ENCODE results near the gene PSMA8. TPM values are rescaled to one million over a fixed set of nuclear protein-coding genes. Genes with fewer than 3 reads are reported as not detected.
A peak's percentile ranks its signal among the peaks of the same experiment; 100 is the strongest.
"Not testable (repeated sequence)": the region's sequence is repeated elsewhere in the genome, so short reads cannot be mapped to it uniquely, and the experiment has no call there.

Gene PSMA8
- total RNA-seq, 2 experiments from 2014 or later = 1.4 to 2.0 TPM

DNA sequence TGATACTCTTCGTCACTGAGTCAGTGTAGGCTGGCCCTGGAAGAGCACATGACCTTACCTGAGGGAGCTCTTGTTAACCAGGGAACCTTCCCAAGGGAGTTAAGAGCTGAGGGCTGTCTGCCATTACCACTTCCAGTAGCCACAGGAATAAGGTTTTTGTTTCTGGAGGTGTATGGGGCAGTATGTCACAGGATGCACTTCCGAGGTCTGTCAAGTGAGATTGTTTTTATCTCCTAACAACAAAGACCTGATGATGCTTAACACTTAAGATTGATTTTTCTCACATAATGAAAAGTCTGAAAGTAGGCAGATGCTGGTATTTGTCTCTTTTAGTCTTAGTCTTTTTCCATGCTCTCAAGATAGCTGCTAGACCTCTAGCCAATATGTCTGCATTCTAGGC, 41.8 kb downstream of the PSMA8 start:
- Mint-ChIP-seq H3K9me3 (ENCODE audit: low read depth) (no peaks in the 10 kb centered on the region), H3K27ac (no peak overlapping the region), H3K36me3 (ENCODE audit: low read depth) (no peaks in the 10 kb centered on the region), H3K27me3 (no peaks in the 10 kb centered on the region), H3K4me1 (peaks cover 13% of the 10 kb centered on the region), H3K4me3 (no peak overlapping the region)
- CTCF ChIA-PET = interaction anchor here (0.6 to 1.5 kb wide), 4 partner anchors 11 to 402 kb away, joined by 3 to 5 read pairs (median 3); no protein-coding TSS in a partner anchor
- ATAC-seq (no peak), DNase-seq (no peak)
- POLR2A ChIA-PET = no interaction called here
- intact Hi-C loops (cut with DNase I, micrococcal nuclease) = no loop called here

DNA sequence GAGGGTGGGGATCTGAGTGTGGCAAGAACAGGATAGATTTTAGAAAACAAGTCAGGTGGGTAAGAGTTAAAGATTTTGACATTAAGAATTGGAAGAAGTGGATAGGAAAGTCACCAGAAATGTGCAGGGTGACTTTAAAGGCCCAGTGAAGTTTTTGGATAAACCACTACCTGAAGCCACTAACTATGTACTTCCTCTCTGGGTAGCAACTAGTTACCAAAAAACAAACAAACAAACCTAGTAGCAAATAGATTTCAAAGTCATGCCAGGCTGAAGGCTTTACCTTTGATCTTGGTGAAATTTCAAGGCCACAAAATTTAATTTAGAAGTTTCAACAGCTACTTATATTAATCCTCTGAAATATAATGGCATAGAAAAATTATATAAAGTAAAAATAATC, 42.5 kb downstream of the PSMA8 start:
- no peaks in the 10 kb centered on the region for H3K27me3 Mint-ChIP-seq
- no peak for DNase-seq
- CTCF ChIA-PET = interaction anchor here (0.6 to 1.5 kb wide), 2 partner anchors 10 to 401 kb away, joined by 3 to 5 read pairs; no protein-coding TSS in a partner anchor
- H3K27ac Mint-ChIP-seq = no peak overlapping the region
- no peaks in the 10 kb centered on the region for H3K9me3 Mint-ChIP-seq (ENCODE audit: low read depth)
- peaks cover 13% of the 10 kb centered on the region for H3K4me1 Mint-ChIP-seq
- H3K4me3 Mint-ChIP-seq = no peak overlapping the region
- POLR2A ChIA-PET = no interaction called here
- no peaks in the 10 kb centered on the region for H3K36me3 Mint-ChIP-seq (ENCODE audit: low read depth)
- ATAC-seq = no peak
- intact Hi-C loops (cut with DNase I, micrococcal nuclease) = no loop called here

DNA sequence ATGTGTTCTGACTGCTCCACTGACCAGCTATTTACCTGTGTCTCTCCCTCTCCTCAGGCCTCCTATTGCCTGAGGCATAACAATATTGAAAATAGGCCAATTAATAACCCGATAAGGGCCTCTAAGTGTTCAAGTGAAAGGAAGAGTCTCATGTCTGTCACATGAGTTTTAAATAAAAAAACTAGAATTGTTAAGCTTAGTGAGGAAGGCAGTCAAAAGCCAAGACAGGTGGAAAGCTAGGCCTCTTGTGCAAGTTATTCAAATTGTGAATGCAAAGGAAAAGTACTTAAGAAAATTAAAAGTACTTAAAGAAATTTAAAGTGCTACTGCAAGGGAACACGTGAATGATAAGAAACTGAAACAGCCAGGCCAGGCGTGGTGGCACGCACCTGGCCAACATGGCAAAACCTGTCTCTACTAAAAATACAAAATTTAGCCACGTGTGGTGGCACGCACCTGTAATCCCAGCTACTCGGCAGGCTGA, 47.7 kb downstream of the PSMA8 start:
- H3K36me3 Mint-ChIP-seq (ENCODE audit: low read depth) = no peaks in the 10 kb centered on the region
- ATAC-seq (no peak), DNase-seq (no peak)
- H3K27ac Mint-ChIP-seq = no peak overlapping the region
- ChIA-PET CTCF (no interaction called here), POLR2A (no interaction called here)
- peaks cover 5% of the 10 kb centered on the region for H3K4me1 Mint-ChIP-seq
- H3K4me3 Mint-ChIP-seq = no peak overlapping the region
- no peaks in the 10 kb centered on the region for H3K9me3 Mint-ChIP-seq (ENCODE audit: low read depth)
- intact Hi-C loops (cut with DNase I, micrococcal nuclease) = no loop called here
- no peaks in the 10 kb centered on the region for H3K27me3 Mint-ChIP-seq

DNA sequence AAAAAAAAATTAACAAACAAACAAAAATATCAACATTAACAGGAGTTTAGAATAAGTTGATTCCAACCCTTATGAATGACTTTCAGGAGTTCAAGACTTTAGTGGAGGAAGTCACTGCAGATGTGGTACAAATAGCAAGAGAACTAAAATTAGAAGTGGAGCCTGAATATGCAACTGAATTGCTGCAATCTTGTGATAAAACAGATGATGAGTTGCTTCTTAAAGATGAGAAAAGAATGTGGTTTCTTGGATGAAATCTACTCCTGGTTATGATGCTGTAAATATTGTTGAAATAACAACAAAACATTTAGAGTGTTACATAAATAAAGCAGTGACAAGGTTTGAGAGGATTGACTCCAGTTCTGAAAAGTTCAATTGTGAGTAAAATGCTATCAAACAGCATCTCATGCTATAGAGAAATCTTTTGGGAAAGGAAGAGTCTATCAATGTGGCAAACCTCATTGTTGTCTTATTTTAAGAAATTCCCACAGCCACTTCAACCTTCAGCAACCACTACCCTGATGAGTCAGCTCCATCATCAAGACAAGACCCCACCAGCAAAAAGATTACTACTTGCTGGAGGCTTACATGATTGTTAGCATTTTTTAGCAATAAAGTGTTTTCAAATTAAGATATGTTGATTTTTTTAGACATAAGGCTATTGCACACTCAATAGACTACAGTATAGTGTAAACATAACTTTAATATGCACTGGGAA, 49.9 kb downstream of the PSMA8 start:
- ATAC-seq = no peak
- ChIA-PET CTCF (interaction anchor here (0.7 to 1.3 kb wide), 2 partner anchors 22 to 102 kb away, joined by 3 read pairs; no protein-coding TSS in a partner anchor), POLR2A (no interaction called here)
- H3K9me3 Mint-ChIP-seq (ENCODE audit: low read depth) = peaks cover 2% of the 10 kb centered on the region
- no peak for DNase-seq
- intact Hi-C loops (cut with DNase I, micrococcal nuclease) = no loop called here
- no peak overlapping the region for H3K27ac Mint-ChIP-seq
- peaks cover 5% of the 10 kb centered on the region for H3K4me1 Mint-ChIP-seq
- H3K27me3 Mint-ChIP-seq = no peaks in the 10 kb centered on the region
- no peaks in the 10 kb centered on the region for H3K36me3 Mint-ChIP-seq (ENCODE audit: low read depth)
- H3K4me3 Mint-ChIP-seq = no peak overlapping the region

DNA sequence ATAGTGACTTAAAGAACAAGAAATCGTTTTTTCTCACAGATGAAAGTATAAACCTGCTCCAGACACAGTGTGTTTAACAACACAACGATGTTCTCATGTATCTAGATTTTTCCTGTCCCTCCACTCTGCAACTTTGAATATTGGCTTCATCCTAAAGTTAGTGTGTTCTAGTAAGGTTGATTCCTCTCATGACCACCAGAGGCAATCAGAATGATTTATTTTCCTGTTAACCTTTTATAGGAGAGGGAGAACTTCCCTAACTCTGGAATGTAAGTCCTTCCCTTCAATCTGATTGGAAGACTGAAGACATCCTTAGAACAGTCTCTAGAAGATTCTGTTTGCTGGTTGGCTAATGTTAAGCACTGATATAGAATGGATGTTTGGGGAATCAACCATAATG, 51.6 kb downstream of the PSMA8 start:
- Mint-ChIP-seq H3K4me1 (peaks cover 15% of the 10 kb centered on the region), H3K4me3 (no peak overlapping the region), H3K36me3 (ENCODE audit: low read depth) (no peaks in the 10 kb centered on the region), H3K27ac (no peak overlapping the region), H3K9me3 (ENCODE audit: low read depth) (peaks cover 2% of the 10 kb centered on the region), H3K27me3 (no peaks in the 10 kb centered on the region)
- ATAC-seq (no peak), DNase-seq (no peak)
- CTCF ChIA-PET = no interaction called here
- intact Hi-C loops (cut with DNase I, micrococcal nuclease) = no loop called here
- POLR2A ChIA-PET = no interaction called here

DNA sequence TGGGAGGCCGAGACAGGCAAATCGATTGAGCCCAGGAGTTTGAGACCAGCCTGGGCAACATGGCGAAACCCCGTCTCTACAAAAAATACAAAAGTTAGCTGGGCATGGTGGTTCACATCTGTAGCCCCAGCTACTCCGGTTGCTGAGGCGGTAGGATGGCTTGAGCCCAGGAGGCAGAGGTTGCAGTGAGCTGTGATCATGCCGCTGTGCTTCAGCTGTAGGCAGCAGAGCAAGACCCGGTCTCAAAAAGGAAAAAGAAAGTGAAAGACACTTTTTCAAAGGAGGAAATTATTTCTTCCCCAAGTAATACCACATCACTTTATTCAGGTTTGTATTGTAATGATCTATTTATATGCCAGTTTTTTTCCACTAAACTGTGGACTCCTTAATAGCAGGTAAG, 56.8 kb downstream of the PSMA8 start:
- Mint-ChIP-seq H3K9me3 (ENCODE audit: low read depth) (peaks cover 2% of the 10 kb centered on the region), H3K4me3 (peak overlapping the region; percentile 71), H3K27me3 (no peaks in the 10 kb centered on the region), H3K27ac (peak overlapping the region; percentile 76), H3K36me3 (ENCODE audit: low read depth) (no peaks in the 10 kb centered on the region), H3K4me1 (peaks cover 14% of the 10 kb centered on the region)
- ChIA-PET POLR2A (no interaction called here), CTCF (interaction anchor here (0.6 to 0.8 kb wide), 2 partner anchors 30 to 84 kb away, joined by 3 to 4 read pairs; no protein-coding TSS in a partner anchor)
- ATAC-seq = peak; percentile 92
- intact Hi-C loops (cut with DNase I, micrococcal nuclease) = loop anchor here (1.0 to 2.0 kb wide), 2 partner anchors 36 kb away; partner anchors contain the start of gene TAF4B (in 2 of the 2)
- peak; percentile 59 for DNase-seq

DNA sequence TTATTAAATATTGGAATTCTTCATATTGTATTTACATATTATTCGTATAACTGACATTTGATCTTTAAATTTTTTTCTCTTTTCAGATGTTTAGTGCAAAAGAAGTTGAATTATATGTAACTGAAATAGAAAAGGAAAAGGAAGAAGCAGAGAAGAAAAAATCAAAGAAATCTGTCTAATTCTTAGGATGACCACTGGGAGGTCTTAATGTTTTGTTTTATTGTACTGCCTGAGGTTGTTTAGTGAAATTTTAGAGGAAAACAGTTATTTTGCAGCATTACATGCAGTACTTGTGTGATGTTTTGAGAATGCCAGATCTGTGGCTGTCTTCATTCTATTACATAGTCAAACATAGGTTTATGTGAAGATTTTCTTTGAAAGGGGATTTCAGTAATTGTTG, 58.6 kb downstream of the PSMA8 start:
- ChIA-PET CTCF (interaction anchor here (0.6 kb wide), 1 partner anchor 28 kb away, joined by 3 read pairs; no protein-coding TSS in a partner anchor), POLR2A (no interaction called here)
- DNase-seq (no peak), ATAC-seq (no peak)
- Mint-ChIP-seq H3K36me3 (ENCODE audit: low read depth) (no peaks in the 10 kb centered on the region), H3K27me3 (no peaks in the 10 kb centered on the region), H3K4me1 (peaks cover 14% of the 10 kb centered on the region), H3K9me3 (ENCODE audit: low read depth) (peaks cover 2% of the 10 kb centered on the region), H3K27ac (no peak overlapping the region), H3K4me3 (no peak overlapping the region)
- intact Hi-C loops (cut with DNase I, micrococcal nuclease) = no loop called here

DNA sequence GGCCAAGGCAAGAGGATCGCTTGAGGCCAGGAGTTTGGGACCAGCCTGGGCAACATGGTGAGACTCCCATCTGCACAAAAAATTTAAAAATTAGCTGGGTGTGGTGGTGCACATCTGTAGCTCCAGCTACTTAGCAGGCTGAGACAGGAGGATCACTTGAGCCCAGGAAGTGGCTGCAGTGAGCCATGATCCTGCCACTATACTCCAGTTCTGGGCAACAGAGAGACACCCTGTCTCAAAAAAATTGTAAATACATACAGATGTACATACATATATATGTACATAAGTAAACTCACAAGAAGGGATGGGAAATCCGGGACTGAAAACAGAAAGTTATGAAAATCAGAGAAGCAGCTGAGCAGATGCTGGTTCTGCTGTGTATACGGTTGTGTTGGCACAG, 62.9 kb downstream of the PSMA8 start:
- CTCF ChIA-PET = interaction anchor here (0.8 kb wide), 1 partner anchor 19 kb away, joined by 4 read pairs; no protein-coding TSS in a partner anchor
- H3K36me3 Mint-ChIP-seq (ENCODE audit: low read depth) = no peaks in the 10 kb centered on the region
- no peaks in the 10 kb centered on the region for H3K9me3 Mint-ChIP-seq (ENCODE audit: low read depth)
- POLR2A ChIA-PET = no interaction called here
- DNase-seq (no peak), ATAC-seq (no peak)
- no peak overlapping the region for H3K27ac Mint-ChIP-seq
- no peak overlapping the region for H3K4me3 Mint-ChIP-seq
- intact Hi-C loops (cut with DNase I, micrococcal nuclease) = no loop called here
- H3K27me3 Mint-ChIP-seq = no peaks in the 10 kb centered on the region
- peaks cover 3% of the 10 kb centered on the region for H3K4me1 Mint-ChIP-seq

DNA sequence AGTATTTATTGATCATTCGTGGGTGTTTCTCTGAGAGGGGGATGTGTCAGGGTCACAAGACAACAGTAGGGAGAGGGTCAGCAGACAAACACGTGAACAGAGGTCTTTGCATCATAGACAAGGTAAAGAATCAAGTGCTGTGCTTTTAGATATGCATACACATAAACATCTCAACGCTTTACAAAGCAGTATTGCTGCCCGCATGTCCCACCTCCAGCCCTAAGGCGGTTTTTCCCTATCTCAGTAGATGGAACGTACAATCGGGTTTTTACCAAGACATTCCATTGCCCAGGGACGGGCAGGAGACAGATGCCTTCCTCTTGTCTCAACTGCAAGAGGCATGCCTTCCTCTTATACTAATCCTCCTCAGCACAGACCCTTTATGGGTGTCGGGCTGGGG, 68.3 kb downstream of the PSMA8 start:
- DNase-seq; H3K9me3 Mint-ChIP-seq (ENCODE audit: low read depth); ATAC-seq; POLR2A ChIA-PET; H3K27me3 Mint-ChIP-seq; H3K4me1 Mint-ChIP-seq; intact Hi-C loops (cut with DNase I, micrococcal nuclease); CTCF ChIA-PET; H3K27ac Mint-ChIP-seq; H3K36me3 Mint-ChIP-seq (ENCODE audit: low read depth); H3K4me3 Mint-ChIP-seq: not testable (repeated sequence)

DNA sequence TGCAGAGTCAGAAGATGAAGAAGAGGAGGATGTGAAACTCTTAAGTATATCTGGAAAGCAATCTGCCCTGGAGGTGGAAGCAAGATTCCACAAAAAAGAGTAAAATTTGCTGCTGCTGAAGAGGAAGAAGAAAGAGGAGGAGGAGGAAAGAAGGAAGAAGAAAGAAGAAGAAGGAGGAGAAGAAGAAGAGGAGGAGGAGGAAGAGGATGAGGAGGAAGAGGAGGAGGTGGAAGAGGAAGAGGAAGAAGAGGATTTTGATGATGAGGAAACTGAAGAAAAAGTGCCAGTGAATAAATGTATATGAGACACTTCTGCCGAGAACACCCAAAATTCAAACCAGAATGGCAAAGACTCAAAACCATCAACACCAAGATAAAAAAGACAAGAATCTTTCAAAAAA, 71.6 kb downstream of the PSMA8 start:
- Mint-ChIP-seq H3K27ac (no peak overlapping the region), H3K4me3 (no peak overlapping the region), H3K27me3 (no peaks in the 10 kb centered on the region), H3K9me3 (ENCODE audit: low read depth) (no peaks in the 10 kb centered on the region), H3K36me3 (ENCODE audit: low read depth) (no peaks in the 10 kb centered on the region), H3K4me1 (peaks cover 6% of the 10 kb centered on the region)
- intact Hi-C loops (cut with DNase I, micrococcal nuclease) = no loop called here
- ATAC-seq = no peak
- POLR2A ChIA-PET = no interaction called here
- CTCF ChIA-PET = no interaction called here
- DNase-seq = no peak

DNA sequence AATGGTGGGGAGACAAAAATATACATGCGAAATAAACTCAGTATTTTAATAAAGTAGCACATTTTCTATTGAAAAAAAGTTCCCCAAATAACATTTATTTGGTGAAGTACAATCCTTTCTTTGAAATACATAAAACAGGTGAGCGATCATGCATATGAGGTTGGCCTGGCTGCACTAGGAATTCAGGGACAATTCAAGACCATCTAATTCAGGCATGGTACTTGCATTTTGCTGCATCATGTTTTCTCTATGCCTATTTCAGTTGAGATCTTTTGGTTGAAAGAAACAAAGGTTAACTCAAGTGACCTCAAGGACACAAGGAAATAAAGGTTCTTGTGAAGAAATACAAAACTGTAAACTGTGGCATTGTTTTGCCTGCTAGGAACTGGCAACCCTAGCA, 72.8 kb downstream of the PSMA8 start:
- ChIA-PET POLR2A (no interaction called here), CTCF (interaction anchor here (0.8 to 1.0 kb wide), 2 partner anchors 9 to 44 kb away, joined by 3 to 5 read pairs; no protein-coding TSS in a partner anchor)
- no peak for DNase-seq
- Mint-ChIP-seq H3K27ac (no peak overlapping the region), H3K4me3 (no peak overlapping the region), H3K36me3 (ENCODE audit: low read depth) (no peaks in the 10 kb centered on the region), H3K9me3 (ENCODE audit: low read depth) (no peaks in the 10 kb centered on the region), H3K27me3 (no peaks in the 10 kb centered on the region), H3K4me1 (peaks cover 12% of the 10 kb centered on the region)
- ATAC-seq = no peak
- intact Hi-C loops (cut with DNase I, micrococcal nuclease) = no loop called here

DNA sequence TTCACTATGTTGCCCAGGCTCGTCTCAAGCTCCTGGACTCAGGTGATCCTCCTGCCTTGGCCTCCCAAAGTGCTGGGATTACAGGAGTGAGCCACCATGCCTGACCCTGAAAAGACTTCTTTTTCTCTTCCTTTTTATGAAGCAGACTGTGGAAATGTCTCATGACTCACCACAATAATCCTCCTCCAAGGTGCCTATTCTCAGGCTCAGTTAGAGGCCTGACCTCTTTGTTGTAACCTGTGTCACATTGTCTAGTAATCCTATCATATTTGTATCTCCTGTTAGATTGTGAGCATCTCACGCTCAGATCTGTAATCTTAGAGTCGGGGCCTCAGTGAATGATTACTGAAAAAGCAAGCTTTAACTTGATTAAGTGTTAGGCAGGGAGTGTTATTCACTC, 74.3 kb downstream of the PSMA8 start:
- ATAC-seq = peak; percentile 57
- no peaks in the 10 kb centered on the region for H3K27me3 Mint-ChIP-seq
- intact Hi-C loops (cut with DNase I, micrococcal nuclease) = no loop called here
- no peak overlapping the region for H3K4me3 Mint-ChIP-seq
- no peak for DNase-seq
- no peaks in the 10 kb centered on the region for H3K9me3 Mint-ChIP-seq (ENCODE audit: low read depth)
- ChIA-PET CTCF (interaction anchor here (0.6 kb wide), 1 partner anchor 178 kb away, joined by 3 read pairs; no protein-coding TSS in a partner anchor), POLR2A (interaction anchor here (0.7 kb wide), 1 partner anchor 23 kb away, joined by 4 read pairs; no protein-coding TSS in a partner anchor)
- no peaks in the 10 kb centered on the region for H3K36me3 Mint-ChIP-seq (ENCODE audit: low read depth)
- peaks cover 12% of the 10 kb centered on the region for H3K4me1 Mint-ChIP-seq
- no peak overlapping the region for H3K27ac Mint-ChIP-seq

Data from activated CD4-positive, alpha-beta T cell treated with anti-CD3 and anti-CD28 coated beads for 36 hours (primary cell).